Kasumi-1 (cell line): ENCODE results near the gene SEL1L.
"Not testable (repeated sequence)": the region's sequence is repeated elsewhere in the genome, so short reads cannot be mapped to it uniquely, and the experiment has no call there.

Source experiments
- DNase-seq, 2 experiments: peaks; one replicate each; lab custom pipeline; 2025; lab: John Stamatoyannopoulos, UW

The SEL1L gene

DNA sequence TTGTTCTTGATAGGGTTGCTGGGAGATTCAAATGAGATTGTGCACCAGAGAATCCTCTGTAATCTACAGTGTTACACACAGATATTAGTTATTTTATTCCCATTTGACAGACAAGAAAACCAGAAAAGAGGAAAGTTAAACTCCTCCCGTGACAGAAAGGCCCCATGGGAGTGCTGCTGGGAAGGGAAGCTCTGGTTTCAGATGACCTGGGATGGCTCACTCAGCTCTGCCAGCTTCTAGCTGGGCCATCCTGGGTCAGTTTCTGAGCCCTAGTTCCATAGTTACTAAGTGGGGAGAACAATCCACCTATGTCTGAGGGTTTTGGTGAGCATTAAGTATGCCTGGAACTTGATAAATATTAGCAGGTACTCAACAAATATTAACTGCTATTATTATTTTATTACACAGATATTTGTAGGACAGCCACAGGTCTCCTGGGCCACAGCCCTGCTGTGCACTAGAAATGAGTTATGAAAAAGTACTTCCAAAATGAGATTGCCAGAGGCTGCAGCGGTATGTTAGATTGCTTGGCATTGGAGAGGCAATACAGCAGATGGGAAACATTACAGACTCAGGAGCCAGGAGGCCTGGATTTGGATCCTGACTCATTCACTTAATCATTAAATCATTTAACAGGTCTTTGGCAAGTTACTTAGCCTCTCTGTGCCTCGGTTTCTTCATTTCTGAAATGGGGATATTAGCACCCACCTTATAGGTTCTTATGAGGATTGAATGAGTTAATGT, 86.5 kb downstream of the SEL1L start:
- no peak for DNase-seq

DNA sequence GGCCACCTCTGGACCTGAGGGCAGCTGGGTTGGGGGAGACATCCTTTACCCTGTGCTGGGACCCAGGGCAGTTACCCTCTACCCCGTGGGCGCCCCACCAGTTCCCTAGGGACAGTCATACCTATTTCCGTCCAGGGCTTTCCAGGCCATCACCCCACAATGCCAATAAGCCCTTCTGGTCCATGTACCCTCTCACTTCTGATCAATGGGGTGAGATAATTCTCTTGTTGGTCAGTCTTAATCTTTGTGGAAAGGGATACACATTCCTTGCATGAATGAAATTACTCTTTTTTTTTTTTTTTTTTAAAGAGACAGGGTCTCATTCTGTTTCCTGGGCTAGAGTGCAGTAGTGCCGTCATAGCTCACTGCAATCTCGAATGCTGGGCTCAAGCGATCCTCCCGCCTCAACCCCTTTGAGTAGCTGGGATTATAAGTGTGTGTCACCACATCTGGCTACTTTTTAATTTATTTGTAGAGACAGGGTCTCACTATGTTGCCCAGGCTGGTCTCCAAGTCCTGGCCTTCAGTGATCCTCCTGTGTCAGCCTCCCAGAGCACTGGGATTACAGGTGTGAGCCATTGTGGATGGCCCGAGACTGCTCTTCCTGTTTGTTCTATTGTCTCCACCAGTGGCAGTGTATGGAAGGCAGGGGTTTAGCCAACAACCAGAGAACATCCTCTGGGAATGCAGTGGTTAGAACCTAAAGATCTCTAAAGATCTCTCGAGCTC, 87.2 kb downstream of the SEL1L start:
- DNase-seq: no peak

- no peak for DNase-seq
Measured at GRCh38 chr14:81441626-81442134, 92.0 kb downstream of the SEL1L start.

- DNase-seq: peak; percentile 23 to 40
Measured at GRCh38 chr14:81440041-81440440, 93.6 kb downstream of the SEL1L start.

DNA sequence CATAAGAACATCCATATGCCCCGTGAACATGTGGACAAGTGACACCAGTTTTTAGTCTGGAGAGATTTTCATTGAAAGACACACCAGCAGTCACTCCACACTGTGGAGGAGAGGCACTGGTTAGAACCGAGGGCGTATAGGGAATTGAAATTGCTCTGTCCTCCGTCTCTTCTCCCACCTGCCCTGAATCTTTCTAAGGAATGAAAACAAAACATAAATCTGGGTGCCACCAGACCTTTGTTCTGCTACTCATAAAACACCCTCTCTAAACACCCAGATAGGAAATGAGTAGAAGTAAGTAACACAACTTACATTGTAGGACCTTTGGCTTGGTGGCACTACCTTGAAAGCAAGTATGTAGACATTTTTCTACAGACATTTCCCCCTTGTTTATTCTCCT, 96.4 kb downstream of the SEL1L start:
- DNase-seq: no peak

DNA sequence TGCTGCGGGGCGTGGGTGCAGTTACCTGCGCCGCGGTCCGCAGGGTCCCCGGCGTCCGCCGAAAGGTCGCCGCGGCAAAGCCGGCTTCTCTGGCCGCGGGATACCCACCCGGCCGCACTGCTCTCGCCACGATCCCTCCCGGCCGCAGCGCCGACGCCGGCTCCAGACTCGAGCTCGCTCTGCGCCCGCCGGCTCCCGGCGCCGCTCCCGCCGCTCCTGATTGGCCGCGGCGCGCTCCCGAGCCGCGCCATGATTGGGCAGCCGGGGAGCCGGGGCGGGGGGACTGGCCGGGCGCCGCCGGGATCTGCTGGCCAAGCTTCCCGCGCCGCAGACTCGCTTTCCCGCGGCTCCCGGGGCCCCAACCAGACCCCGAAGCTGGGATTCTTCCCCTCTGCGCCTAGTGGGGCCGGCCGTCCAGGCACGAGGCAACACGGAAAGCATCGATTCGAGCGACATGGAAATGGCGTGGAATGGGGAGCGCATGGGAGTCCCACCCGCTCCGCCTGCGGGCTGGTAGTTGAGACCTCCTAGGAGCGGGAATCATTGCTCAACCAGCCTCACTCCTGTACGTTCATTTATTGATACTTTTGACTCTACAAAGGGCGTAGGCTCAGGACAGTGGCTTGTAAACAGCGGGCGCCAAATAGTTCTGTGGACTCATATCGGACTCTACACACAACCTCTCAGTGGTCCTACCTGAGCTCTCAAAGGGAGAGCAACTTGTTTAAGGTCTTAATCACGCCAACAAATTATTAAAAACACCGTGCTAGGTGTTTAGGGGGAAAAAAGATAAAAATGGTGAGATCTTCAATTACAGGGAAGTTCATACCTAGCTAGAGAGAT, 97.1 kb downstream of the SEL1L start:
- DNase-seq: peak; percentile 38 to 50

GRCh38 chr14:81435391-81436295, 98.0 kb downstream of the SEL1L start:
- peak; percentile 29 to 31 for DNase-seq

- DNase-seq: no peak
Measured at GRCh38 chr14:81435048-81435390, 98.6 kb downstream of the SEL1L start.

- DNase-seq: no peak
Measured at GRCh38 chr14:81434230-81434629, 99.4 kb downstream of the SEL1L start.

DNA sequence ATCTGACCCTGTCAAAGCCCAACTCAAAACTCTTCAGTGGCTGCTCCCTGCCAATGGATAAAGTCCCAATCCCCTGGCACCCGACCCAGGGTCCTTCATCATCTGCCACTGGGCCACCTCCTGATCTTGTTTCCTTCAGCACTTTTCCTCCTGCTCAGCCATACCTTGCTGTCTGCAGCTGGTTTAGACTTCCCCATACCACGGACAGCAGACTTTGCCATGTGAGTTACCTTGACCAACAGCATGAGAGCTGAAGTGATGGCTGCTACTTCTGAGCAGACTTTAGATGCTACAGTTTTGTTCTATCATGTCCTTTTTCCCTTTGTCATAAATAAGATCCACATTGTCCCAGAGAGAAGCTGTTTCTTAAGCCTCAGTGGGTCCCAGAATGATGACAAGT, 100.3 kb downstream of the SEL1L start:
- DNase-seq: no peak

DNA sequence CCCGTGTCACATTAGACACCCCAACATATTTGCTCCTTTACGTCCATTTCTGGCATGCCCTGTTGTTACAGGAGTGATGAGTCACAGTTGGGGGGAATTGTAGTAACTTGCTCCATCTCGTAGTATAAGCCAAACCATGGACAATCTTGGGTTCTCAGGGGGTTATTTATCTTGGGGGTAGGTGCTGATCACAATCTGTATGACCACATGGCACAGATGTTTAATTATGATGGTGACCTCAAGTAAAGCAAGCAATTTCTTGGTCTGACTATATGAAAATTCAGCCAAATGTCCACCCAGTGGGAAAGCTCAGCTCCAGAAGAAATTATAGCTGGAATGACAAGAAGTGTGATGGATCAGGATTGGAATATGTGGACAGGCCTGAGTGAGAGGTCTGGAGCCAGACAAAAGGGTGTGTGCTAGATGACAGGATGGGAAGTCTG, 101.4 kb downstream of the SEL1L start:
- DNase-seq: no peak

GRCh38 chr14:81430235-81430634, 103.4 kb downstream of the SEL1L start:
- no peak for DNase-seq

- DNase-seq: not testable (repeated sequence)
Measured at GRCh38 chr14:81429749-81430148, 103.9 kb downstream of the SEL1L start.

DNA sequence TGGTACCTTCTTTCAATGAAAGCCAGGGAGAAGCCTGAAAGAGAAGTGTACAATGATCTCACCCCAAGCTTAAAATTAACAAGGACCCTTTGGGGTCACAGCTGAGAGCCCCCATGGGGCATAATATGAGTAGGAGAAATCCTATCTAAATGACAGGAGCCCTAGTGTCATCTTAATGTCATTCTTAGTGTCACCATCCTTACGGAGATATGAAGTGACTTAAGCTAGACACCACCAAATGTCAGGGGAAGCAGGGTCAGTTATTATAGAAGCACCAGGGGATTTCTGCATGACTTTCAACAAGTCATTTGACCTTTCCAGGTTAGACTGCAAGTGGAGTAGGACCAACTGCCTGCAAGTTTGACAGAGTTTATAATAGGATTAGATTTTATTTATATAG, 104.6 kb downstream of the SEL1L start:
- DNase-seq: no peak

- DNase-seq: no peak
Measured at GRCh38 chr14:81427348-81428058, 106.2 kb downstream of the SEL1L start.

GRCh38 chr14:81423504-81423903, 110.1 kb downstream of the SEL1L start:
- peak; percentile 56 to 65 for DNase-seq
